Activated CD8-positive, alpha-beta T cell treated with anti-CD3 and anti-CD28 coated beads for 36 hours (primary cell): Measurements from ENCODE around the gene CHST11. TPM values are rescaled to one million over a fixed set of nuclear protein-coding genes. Genes with fewer than 3 reads are reported as not detected.

Experiments used
- ATAC-seq: fragments of 200-7000 bp; cut with Tn5 transposase; one replicate; pipeline ENCODE4 v1.10.0; 2021; ENCODE audit warnings: mild to moderate bottlenecking, moderate library complexity
- CTCF ChIA-PET: fragments of 350-600 bp; sonication (Branson Sonifier 250); formaldehyde crosslinking; loops from one replicate; lab custom pipeline; 2021; ENCODE audit warnings: antibody characterized with exemption; lab: Charles Lee
- POLR2A ChIA-PET: fragments of 350-600 bp; sonication (Branson Sonifier 250); formaldehyde crosslinking; loops from one replicate; lab custom pipeline; 2021; ENCODE audit warnings: antibody characterized with exemption; lab: Charles Lee
- DNase-seq: peaks from one replicate; pipeline ENCODE4 v3.0.0-alpha.2; 2020
- H3K27ac Mint-ChIP-seq: one replicate; pipeline ENCODE4 v1.8.0; 2021; ENCODE audit warnings: mild to moderate bottlenecking, mixed read lengths
- H3K27me3 Mint-ChIP-seq: one replicate; pipeline ENCODE4 v1.8.0; 2021; ENCODE audit warnings: mixed read lengths
- H3K36me3 Mint-ChIP-seq: one replicate; pipeline ENCODE4 v1.8.0; 2021; ENCODE audit warnings: low read depth, mixed read lengths
- H3K4me1 Mint-ChIP-seq: one replicate; pipeline ENCODE4 v1.8.0; 2021; ENCODE audit warnings: low read depth, mixed read lengths
- H3K4me3 Mint-ChIP-seq: one replicate; pipeline ENCODE4 v1.8.0; 2021; ENCODE audit warnings: mild to moderate bottlenecking, moderate library complexity, mixed read lengths
- H3K9me3 Mint-ChIP-seq: one replicate; pipeline ENCODE4 v1.8.0; 2021; ENCODE audit warnings: mixed read lengths
- CTCF ChIP-seq: fragments of 200-600 bp; IDR thresholded peaks from one replicate; pipeline ENCODE4 v1.8.0; 2022; ENCODE audit warnings: antibody characterized with exemption, mild to moderate bottlenecking
- intact Hi-C: fragments of 100-400 bp; cut with micrococcal nuclease; formaldehyde crosslinking; loops from one replicate; pipeline ENCODE4 v1.10.0; 2022
- total RNA-seq, 2 experiments: library from RNA; stranded (reverse); gene quantifications; one replicate each; pipeline ENCODE4 v1.2.3, GENCODE V29; 2021

The CHST11 gene
- total RNA-seq, 2 experiments from 2014 or later: 30.9 to 33.9 TPM

- Mint-ChIP-seq H3K36me3 (no peaks in the 10 kb centered on the region), H3K9me3 (no peaks in the 10 kb centered on the region), H3K4me3 (no peak overlapping the region), H3K27me3 (no peaks in the 10 kb centered on the region), H3K27ac (peak overlapping the region; percentile 94), H3K4me1 (peaks cover 37% of the 10 kb centered on the region)
- ATAC-seq (no peak), DNase-seq (no peak)
- intact Hi-C loops: loop anchor here (5.0 kb wide), 1 partner anchor 40 kb away; no protein-coding TSS in a partner anchor
- no peak for TF ChIP-seq CTCF
- CTCF ChIA-PET: no interaction called here
- POLR2A ChIA-PET: no interaction called here
Observed at GRCh38 chr12:104721936-104722335, 265.2 kb downstream of the CHST11 start.

GRCh38 chr12:104722601-104723534 is 266.1 kb downstream of the CHST11 start:
- no peak for DNase-seq
- ATAC-seq: no peak
- Mint-ChIP-seq H3K9me3 (no peaks in the 10 kb centered on the region), H3K27me3 (no peaks in the 10 kb centered on the region), H3K4me3 (no peak overlapping the region), H3K27ac (peak overlapping the region; percentile 66), H3K4me1 (peaks cover 37% of the 10 kb centered on the region), H3K36me3 (no peaks in the 10 kb centered on the region)
- no peak for TF ChIP-seq CTCF
- ChIA-PET CTCF (no interaction called here), POLR2A (no interaction called here)
- intact Hi-C loops: loop anchor here (5.0 kb wide), 1 partner anchor 41 kb away; no protein-coding TSS in a partner anchor

- intact Hi-C loops: loop anchor here (5.0 kb wide), 1 partner anchor 42 kb away; no protein-coding TSS in a partner anchor
- H3K4me3 Mint-ChIP-seq: no peak overlapping the region
- DNase-seq (no peak), ATAC-seq (no peak)
- H3K4me1 Mint-ChIP-seq: peaks cover 37% of the 10 kb centered on the region
- no peaks in the 10 kb centered on the region for H3K9me3 Mint-ChIP-seq
- H3K27ac Mint-ChIP-seq: no peak overlapping the region
- CTCF ChIA-PET: no interaction called here
- no peaks in the 10 kb centered on the region for H3K36me3 Mint-ChIP-seq
- POLR2A ChIA-PET: interaction anchor here (0.7 kb wide), 1 partner anchor 8 kb away, joined by 3 read pairs; no protein-coding TSS in a partner anchor
- no peaks in the 10 kb centered on the region for H3K27me3 Mint-ChIP-seq
- TF ChIP-seq CTCF: no peak
Observed at GRCh38 chr12:104723895-104724294, 267.1 kb downstream of the CHST11 start.

- CTCF ChIA-PET: interaction anchor here (1.1 kb wide), 1 partner anchor 10 kb away, joined by 3 read pairs; no protein-coding TSS in a partner anchor
- intact Hi-C loops: loop anchor here (5.0 kb wide), 1 partner anchor 43 kb away; no protein-coding TSS in a partner anchor
- Mint-ChIP-seq H3K27ac (no peak overlapping the region), H3K4me1 (peaks cover 36% of the 10 kb centered on the region), H3K27me3 (no peaks in the 10 kb centered on the region), H3K4me3 (no peak overlapping the region), H3K9me3 (no peaks in the 10 kb centered on the region), H3K36me3 (no peaks in the 10 kb centered on the region)
- TF ChIP-seq CTCF: no peak
- ATAC-seq (no peak), DNase-seq (no peak)
- POLR2A ChIA-PET: no interaction called here
Observed at GRCh38 chr12:104724992-104725585, 268.3 kb downstream of the CHST11 start.
